DMS79 treated with DMSO at 0.1 percent for 48 hours (cell line): ENCODE data around the gene LMF2.

ENCODE experiments used
- DNase-seq: peaks from one replicate; lab custom pipeline; 2025; lab: John Stamatoyannopoulos, UW

The LMF2 gene

GRCh38 chr22:50503475-50504145, 3.9 kb downstream of the LMF2 start:
- DNase-seq, result no peak

GRCh38 chr22:50502628-50503474, 4.7 kb downstream of the LMF2 start:
- DNase-seq, result no peak

GRCh38 chr22:50502096-50502495, 5.4 kb downstream of the LMF2 start:
- no peak for DNase-seq

- no peak for DNase-seq
Observed at GRCh38 chr22:50500452-50500851, 7.0 kb downstream of the LMF2 start.

GRCh38 chr22:50498322-50498890, 9.1 kb downstream of the LMF2 start:
- DNase-seq, result peak; percentile 60

- DNase-seq, result no peak
Observed at GRCh38 chr22:50497093-50497492, 10.4 kb downstream of the LMF2 start.

GRCh38 chr22:50490531-50491308, 16.8 kb downstream of the LMF2 start:
- DNase-seq, result no peak

- DNase-seq, result no peak
Observed at GRCh38 chr22:50489363-50490243, 17.9 kb downstream of the LMF2 start.

GRCh38 chr22:50488886-50489285, 18.6 kb downstream of the LMF2 start:
- no peak for DNase-seq

- no peak for DNase-seq
Observed at GRCh38 chr22:50488006-50488677, 19.4 kb downstream of the LMF2 start.

- DNase-seq, result no peak
Observed at GRCh38 chr22:50487290-50488005, 20.1 kb downstream of the LMF2 start.

- no peak for DNase-seq
Observed at GRCh38 chr22:50486561-50487289, 20.8 kb downstream of the LMF2 start, which contains the start of gene MIOX. MIOX (plus strand) TSS chr22:50486859; CDS start chr22:50486898, 39 bp downstream.

- DNase-seq, result no peak
Observed at GRCh38 chr22:50485221-50486131, 22.0 kb downstream of the LMF2 start.

GRCh38 chr22:50483977-50484853, 23.3 kb downstream of the LMF2 start:
- DNase-seq, result no peak

- no peak for DNase-seq
Observed at GRCh38 chr22:50483556-50483955, 23.9 kb downstream of the LMF2 start.

GRCh38 chr22:50483106-50483505, 24.4 kb downstream of the LMF2 start:
- DNase-seq, result no peak
